HepG2 (cell line): Measurements from ENCODE around the gene GALNTL6. TPM values are rescaled to one million over a fixed set of nuclear protein-coding genes. Genes with fewer than 3 reads are reported as not detected.

Source experiments
- ATAC-seq: fragments of 200-7000 bp; cut with Tn5 transposase; 3 replicates; pipeline ENCODE4 v1.9.1; 2020; ENCODE audit warnings: mild to moderate bottlenecking, moderate library complexity
- BruUV-seq: library from RNA; stranded (reverse); fragments of 400-500 nt; replicated peaks from 2 replicates; lab custom pipeline; 2021; lab: Mats Ljungman, UMichigan
- CTCF ChIA-PET: fragments of 300-600 bp; formaldehyde crosslinking; extraction: SDS; loops from one replicate; lab custom pipeline; 2021; ENCODE audit warnings: low total read pairs, inconsistent platforms, low intra/inter-chr PET ratio; lab: Yijun Ruan, JAX
- POLR2A ChIA-PET: fragments of 350-600 bp; sonication (Branson Sonifier 250); formaldehyde crosslinking; loops from one replicate; lab custom pipeline; 2020; ENCODE audit warnings: antibody characterized with exemption, inconsistent platforms; lab: Yijun Ruan, JAX
- DNase-seq: peaks from one replicate; pipeline ENCODE4 v3.0.0-alpha.2; 2015; ENCODE audit warnings: low spot score
- FAIRE-seq: peaks from 3 replicates; lab custom pipeline; 2011; peaks lifted over from hg19 to GRCh38; lab: Jason Lieb, UNC
- H2AFZ ChIP-seq: one replicate; pipeline ENCODE4 v1.6.1; 2011; ENCODE audit warnings: low read length, inconsistent platforms
- H3K27ac ChIP-seq: fragments of 300-600 bp; 3 replicates; pipeline ENCODE4 v1.8.0; 2011; ENCODE audit warnings: mixed run types, mild to moderate bottlenecking, mixed read lengths, low read length, inconsistent platforms; ENCODE audit not compliant: insufficient read depth; ENCODE audit errors: extremely low read length
- H3K27me3 ChIP-seq, 2 experiments: fragments of 200-600 bp in 1 of 2; 2 replicates in 1 of 2; 3 replicates in 1 of 2; pipeline versions ENCODE4 v1.6.0 to v1.8.0; 2011; ENCODE audit warnings: low read length in 2 of 2, mild to moderate bottlenecking in 2 of 2, moderate library complexity in 2 of 2, inconsistent platforms in 1 of 2; ENCODE audit not compliant: insufficient read depth in 2 of 2, control insufficient read depth in 1 of 2
- H3K36me3 ChIP-seq, 2 experiments: fragments of 200-600 bp in 1 of 2; replicated peaks in 1 of 2; 2 replicates in 1 of 2; 3 replicates in 1 of 2; pipeline versions ENCODE4 v1.5.1 to v1.8.0; 2011; ENCODE audit warnings: low read length in 2 of 2, inconsistent platforms in 1 of 2; ENCODE audit not compliant: insufficient read depth in 2 of 2, control insufficient read depth in 1 of 2
- H3K4me1 ChIP-seq: 2 replicates; pipeline ENCODE4 v1.5.1; 2012; ENCODE audit warnings: low read length, inconsistent platforms; ENCODE audit not compliant: insufficient read depth
- H3K4me2 ChIP-seq: 2 replicates; pipeline ENCODE4 v1.6.0; 2011; ENCODE audit warnings: low read depth, low read length, inconsistent platforms
- H3K4me3 ChIP-seq, 3 experiments: fragments of 200-600 bp in 1 of 3; sonication (generic), shearing (Covaris generic) in 1 of 3; replicated peaks in 1 of 3; 2 replicates each; pipeline ENCODE4 v1.5.1; 2011 to 2016; ENCODE audit warnings: low read length in 3 of 3, inconsistent platforms in 2 of 3, low read depth in 2 of 3, mild to moderate bottlenecking in 2 of 3, control low read depth in 1 of 3, mixed read lengths in 1 of 3; ENCODE audit not compliant: insufficient read depth in 1 of 3
- H3K79me2 ChIP-seq: one replicate; pipeline ENCODE4 v1.6.1; 2011; ENCODE audit warnings: low read length, inconsistent platforms; ENCODE audit not compliant: insufficient read depth
- H3K9ac ChIP-seq: 2 replicates; pipeline ENCODE4 v1.6.0; 2011; ENCODE audit warnings: mild to moderate bottlenecking, low read depth, low read length, inconsistent platforms; ENCODE audit not compliant: insufficient read depth
- H3K9me3 ChIP-seq: 2 replicates; pipeline ENCODE4 v1.5.1; 2012; ENCODE audit warnings: mild to moderate bottlenecking, low read length
- H4K20me1 ChIP-seq: 2 replicates; pipeline ENCODE4 v1.6.0; 2011; ENCODE audit warnings: inconsistent platforms, mild to moderate bottlenecking, low read length, moderate library complexity; ENCODE audit not compliant: insufficient read depth
- MAFK ChIP-seq, 2 experiments: IDR thresholded peaks in 1 of 2; conservative IDR thresholded peaks in 1 of 2; 2 replicates each; pipeline ENCODE4 v1.6.1; 2011; ENCODE audit warnings: improper control_type of control experiment in 2 of 2, low read length in 2 of 2
- NCOR1 ChIP-seq: fragments of 200-600 bp; sonication (generic); IDR thresholded peaks from 2 replicates; pipeline ENCODE4 v1.7.0; 2017; ENCODE audit warnings: antibody characterized with exemption, low read length, borderline replicate concordance
- RFX3 ChIP-seq: IDR thresholded peaks from 2 replicates; pipeline ENCODE4 v1.6.1; 2016; ENCODE audit warnings: missing biosample characterization, missing genetic modification reagents
- SETDB1 ChIP-seq: sonication (generic); formaldehyde crosslinking; IDR thresholded peaks from 2 replicates; pipeline ENCODE4 v1.5.1; 2020; ENCODE audit warnings: missing genetic modification reagents, mild to moderate bottlenecking, borderline replicate concordance
- WGBS: methylation state at CpG from one replicate; pipeline ENCODE4 v1.1.6; 2017; ENCODE audit warnings: low lambda C conversion rate; 5-methylcytosine and 5-hydroxymethylcytosine counted together
- in situ Hi-C: cut with HindIII; loops from 2 replicates; pipeline ENCODE4 v1.10.0; 2017; ENCODE audit warnings: low pct_unique_long_range_greater_than_20kb; ENCODE audit not compliant: extremely low pct_ligation_motif_present
- intact Hi-C: fragments of 100-400 bp; cut with micrococcal nuclease; formaldehyde crosslinking; loops from one replicate; pipeline ENCODE4 v1.10.0; 2022; ENCODE audit not compliant: unreplicated experiment
- polyA plus RNA-seq, 8 experiments: library from polyadenylated mRNA; depleted of rRNA in 3 of 8; stranded (reverse) in 7 of 8; unstranded in 1 of 8; fragments of >200 nt; fragmentation: Illumina TruSeq in 4 of 8; extraction: Trizol in 4 of 8; gene quantifications; 2 replicates each; pipeline versions ENCODE4 v1.2.1 to v1.2.3, GENCODE V29; 2011 to 2016; ENCODE audit warnings: low read depth in 4 of 8, missing spikeins in 1 of 8, mixed read lengths in 1 of 8; ENCODE audit not compliant: insufficient read depth in 1 of 8
- total RNA-seq, 5 experiments: library from RNA; depleted of rRNA; stranded (reverse); fragments of >200 nt; fragmentation: Illumina TruSeq; extraction: Trizol; gene quantifications; 2 replicates each; pipeline ENCODE4 v1.2.3, GENCODE V29; 2016; ENCODE audit warnings: low read depth in 1 of 5
- TF ChIP-seq, protein P1 (sequence below): IDR thresholded peaks from 2 replicates; pipeline ENCODE4 v1.6.1; 2016
- TF ChIP-seq, protein P2 (sequence below): sonication (generic); formaldehyde crosslinking; IDR thresholded peaks from 2 replicates; pipeline ENCODE4 v1.4.0; 2020; ENCODE audit warnings: missing genetic modification reagents

Gene GALNTL6
- total and polyA plus RNA-seq, 2 of the 13 experiments (the other 11 are each of a cell fraction or from before 2014, with no cell fraction given) = not detected

- no peak for TF ChIP-seq NCOR1
These were observed 837.7 kb downstream of the GALNTL6 start (continued) for GRCh38 chr4:172650758-172651530.

DNA sequence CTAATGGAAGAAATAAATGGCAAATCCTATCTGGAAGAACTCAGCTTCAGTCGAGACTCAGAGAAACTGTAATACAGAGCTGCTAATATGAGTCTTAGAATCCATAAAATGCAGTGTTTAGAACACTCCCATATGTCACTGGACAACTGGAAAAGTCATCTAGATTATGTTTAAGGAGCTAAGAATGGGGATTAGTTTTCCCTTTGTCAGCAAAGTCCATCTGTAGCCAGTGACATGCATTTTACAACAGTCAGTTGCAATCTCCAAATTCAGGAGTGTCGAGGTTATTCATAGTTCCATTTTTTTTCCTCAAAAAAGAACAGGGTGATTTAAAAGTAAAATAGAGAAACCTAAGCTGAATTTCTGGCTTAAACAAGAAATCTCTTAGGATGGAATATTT lies 838.8 kb downstream of the GALNTL6 start:
- no TSS peak for BruUV-seq
- in situ Hi-C loops = no loop called here
- TF ChIP-seq, protein P1, sequence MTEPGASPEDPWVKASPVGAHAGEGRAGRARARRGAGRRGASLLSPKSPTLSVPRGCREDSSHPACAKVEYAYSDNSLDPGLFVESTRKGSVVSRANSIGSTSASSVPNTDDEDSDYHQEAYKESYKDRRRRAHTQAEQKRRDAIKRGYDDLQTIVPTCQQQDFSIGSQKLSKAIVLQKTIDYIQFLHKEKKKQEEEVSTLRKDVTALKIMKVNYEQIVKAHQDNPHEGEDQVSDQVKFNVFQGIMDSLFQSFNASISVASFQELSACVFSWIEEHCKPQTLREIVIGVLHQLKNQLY = no peak
- TF ChIP-seq MAFK (conservative IDR thresholded peaks at IDR 0.05 in 1 of 2, IDR thresholded peaks at IDR 0.05 in 1 of 2; ENCODE audit: low read length in 2 of 2) = peak in 1 of 2 experiments; percentile 29; a peak in 1 of 4 replicates
- H4K20me1 ChIP-seq = no peaks in the 10 kb centered on the region
- intact Hi-C loops = no loop called here
- no peak for ATAC-seq
- DNase-seq = no peak
- no peaks in the 10 kb centered on the region for H3K27me3 ChIP-seq
- WGBS = 0% methylated on average over 2 of the region's 2 CpGs
- no peak overlapping the region for H2AFZ ChIP-seq
- H3K4me2 ChIP-seq = no peak overlapping the region
- FAIRE-seq = no peak
- no peak overlapping the region for H3K27ac ChIP-seq
- H3K9ac ChIP-seq = no peak overlapping the region
- no peak overlapping the region for H3K4me3 ChIP-seq
- H3K79me2 ChIP-seq = no peaks in the 10 kb centered on the region
- POLR2A ChIA-PET = no interaction called here
- peaks cover 50% of the 10 kb centered on the region for H3K9me3 ChIP-seq
- H3K4me1 ChIP-seq = no peaks in the 10 kb centered on the region
- H3K36me3 ChIP-seq = no peaks in the 10 kb centered on the region
- CTCF ChIA-PET = no interaction called here

- WGBS = 0% methylated on average over 1 of the region's 1 CpG
- no peak for FAIRE-seq
- TF ChIP-seq RFX3 = no peak
- TF ChIP-seq SETDB1 = no peak
- TF ChIP-seq, protein P2, sequence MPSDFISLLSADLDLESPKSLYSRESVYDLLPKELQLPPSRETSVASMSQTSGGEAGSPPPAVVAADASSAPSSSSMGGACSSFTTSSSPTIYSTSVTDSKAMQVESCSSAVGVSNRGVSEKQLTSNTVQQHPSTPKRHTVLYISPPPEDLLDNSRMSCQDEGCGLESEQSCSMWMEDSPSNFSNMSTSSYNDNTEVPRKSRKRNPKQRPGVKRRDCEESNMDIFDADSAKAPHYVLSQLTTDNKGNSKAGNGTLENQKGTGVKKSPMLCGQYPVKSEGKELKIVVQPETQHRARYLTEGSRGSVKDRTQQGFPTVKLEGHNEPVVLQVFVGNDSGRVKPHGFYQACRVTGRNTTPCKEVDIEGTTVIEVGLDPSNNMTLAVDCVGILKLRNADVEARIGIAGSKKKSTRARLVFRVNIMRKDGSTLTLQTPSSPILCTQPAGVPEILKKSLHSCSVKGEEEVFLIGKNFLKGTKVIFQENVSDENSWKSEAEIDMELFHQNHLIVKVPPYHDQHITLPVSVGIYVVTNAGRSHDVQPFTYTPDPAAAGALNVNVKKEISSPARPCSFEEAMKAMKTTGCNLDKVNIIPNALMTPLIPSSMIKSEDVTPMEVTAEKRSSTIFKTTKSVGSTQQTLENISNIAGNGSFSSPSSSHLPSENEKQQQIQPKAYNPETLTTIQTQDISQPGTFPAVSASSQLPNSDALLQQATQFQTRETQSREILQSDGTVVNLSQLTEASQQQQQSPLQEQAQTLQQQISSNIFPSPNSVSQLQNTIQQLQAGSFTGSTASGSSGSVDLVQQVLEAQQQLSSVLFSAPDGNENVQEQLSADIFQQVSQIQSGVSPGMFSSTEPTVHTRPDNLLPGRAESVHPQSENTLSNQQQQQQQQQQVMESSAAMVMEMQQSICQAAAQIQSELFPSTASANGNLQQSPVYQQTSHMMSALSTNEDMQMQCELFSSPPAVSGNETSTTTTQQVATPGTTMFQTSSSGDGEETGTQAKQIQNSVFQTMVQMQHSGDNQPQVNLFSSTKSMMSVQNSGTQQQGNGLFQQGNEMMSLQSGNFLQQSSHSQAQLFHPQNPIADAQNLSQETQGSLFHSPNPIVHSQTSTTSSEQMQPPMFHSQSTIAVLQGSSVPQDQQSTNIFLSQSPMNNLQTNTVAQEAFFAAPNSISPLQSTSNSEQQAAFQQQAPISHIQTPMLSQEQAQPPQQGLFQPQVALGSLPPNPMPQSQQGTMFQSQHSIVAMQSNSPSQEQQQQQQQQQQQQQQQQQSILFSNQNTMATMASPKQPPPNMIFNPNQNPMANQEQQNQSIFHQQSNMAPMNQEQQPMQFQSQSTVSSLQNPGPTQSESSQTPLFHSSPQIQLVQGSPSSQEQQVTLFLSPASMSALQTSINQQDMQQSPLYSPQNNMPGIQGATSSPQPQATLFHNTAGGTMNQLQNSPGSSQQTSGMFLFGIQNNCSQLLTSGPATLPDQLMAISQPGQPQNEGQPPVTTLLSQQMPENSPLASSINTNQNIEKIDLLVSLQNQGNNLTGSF (CRISPR knock-in tag) = no peak
These were observed 839.2 kb downstream of the GALNTL6 start for GRCh38 chr4:172652369-172652768.

More at GRCh38 chr4:172652369-172652768, 839.2 kb downstream of the GALNTL6 start:
- DNase-seq (no peak), ATAC-seq (no peak)
- ChIA-PET CTCF (no interaction called here), POLR2A (no interaction called here)
- intact Hi-C loops (no loop called here), in situ Hi-C loops (no loop called here)
- peaks cover 49% of the 10 kb centered on the region for H3K9me3 ChIP-seq
- H3K4me3 ChIP-seq = no peak overlapping the region
- H3K4me1 ChIP-seq = no peaks in the 10 kb centered on the region
- no peak overlapping the region for H3K9ac ChIP-seq
- H3K36me3 ChIP-seq = no peaks in the 10 kb centered on the region
- H2AFZ ChIP-seq = no peak overlapping the region
- H3K27me3 ChIP-seq = no peaks in the 10 kb centered on the region
- H3K27ac ChIP-seq = no peak overlapping the region
- H3K4me2 ChIP-seq = no peak overlapping the region
- no TSS peak for BruUV-seq
- H4K20me1 ChIP-seq = no peaks in the 10 kb centered on the region
- H3K79me2 ChIP-seq = no peaks in the 10 kb centered on the region
